AG10803 (cell line): ENCODE measurements around the gene PALD1.

Experiments
- DNase-seq: peaks from one replicate; pipeline ENCODE4 v3.0.0; 2010; ENCODE audit warnings: low read depth
- H3K4me3 ChIP-seq: 2 replicates; pipeline ENCODE4 v1.5.1; 2011; ENCODE audit warnings: mild to moderate bottlenecking, low read length, control low read depth
- TF ChIP-seq, protein P1 (sequence below): conservative IDR thresholded peaks from 2 replicates; pipeline ENCODE4 v1.5.1; 2011; ENCODE audit warnings: mild to moderate bottlenecking, low read length, control low read depth, inconsistent platforms

Gene PALD1

DNA sequence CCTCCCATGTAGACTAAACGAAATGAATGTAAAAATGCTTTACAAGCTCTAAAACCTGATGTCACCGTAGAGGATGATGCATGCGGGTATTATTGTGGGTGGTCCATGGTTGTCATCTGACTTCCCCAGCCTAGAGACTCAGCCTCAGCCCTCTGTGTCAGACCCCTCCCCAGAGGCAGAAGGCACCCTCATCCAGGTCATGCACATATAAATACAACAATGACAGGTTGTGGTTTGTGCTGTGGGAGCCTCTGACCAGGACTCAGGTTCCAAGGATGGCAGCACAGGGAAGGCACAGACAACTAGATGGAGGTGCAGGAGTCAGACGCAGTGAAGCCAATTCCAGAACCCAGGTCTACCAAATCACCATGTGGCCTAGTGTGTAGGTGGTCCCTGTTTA, 33.8 kb upstream of the PALD1 start:
- TF ChIP-seq, protein P1, sequence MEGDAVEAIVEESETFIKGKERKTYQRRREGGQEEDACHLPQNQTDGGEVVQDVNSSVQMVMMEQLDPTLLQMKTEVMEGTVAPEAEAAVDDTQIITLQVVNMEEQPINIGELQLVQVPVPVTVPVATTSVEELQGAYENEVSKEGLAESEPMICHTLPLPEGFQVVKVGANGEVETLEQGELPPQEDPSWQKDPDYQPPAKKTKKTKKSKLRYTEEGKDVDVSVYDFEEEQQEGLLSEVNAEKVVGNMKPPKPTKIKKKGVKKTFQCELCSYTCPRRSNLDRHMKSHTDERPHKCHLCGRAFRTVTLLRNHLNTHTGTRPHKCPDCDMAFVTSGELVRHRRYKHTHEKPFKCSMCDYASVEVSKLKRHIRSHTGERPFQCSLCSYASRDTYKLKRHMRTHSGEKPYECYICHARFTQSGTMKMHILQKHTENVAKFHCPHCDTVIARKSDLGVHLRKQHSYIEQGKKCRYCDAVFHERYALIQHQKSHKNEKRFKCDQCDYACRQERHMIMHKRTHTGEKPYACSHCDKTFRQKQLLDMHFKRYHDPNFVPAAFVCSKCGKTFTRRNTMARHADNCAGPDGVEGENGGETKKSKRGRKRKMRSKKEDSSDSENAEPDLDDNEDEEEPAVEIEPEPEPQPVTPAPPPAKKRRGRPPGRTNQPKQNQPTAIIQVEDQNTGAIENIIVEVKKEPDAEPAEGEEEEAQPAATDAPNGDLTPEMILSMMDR: no peak
- no peak overlapping the region for H3K4me3 ChIP-seq
- DNase-seq: no peak

DNA sequence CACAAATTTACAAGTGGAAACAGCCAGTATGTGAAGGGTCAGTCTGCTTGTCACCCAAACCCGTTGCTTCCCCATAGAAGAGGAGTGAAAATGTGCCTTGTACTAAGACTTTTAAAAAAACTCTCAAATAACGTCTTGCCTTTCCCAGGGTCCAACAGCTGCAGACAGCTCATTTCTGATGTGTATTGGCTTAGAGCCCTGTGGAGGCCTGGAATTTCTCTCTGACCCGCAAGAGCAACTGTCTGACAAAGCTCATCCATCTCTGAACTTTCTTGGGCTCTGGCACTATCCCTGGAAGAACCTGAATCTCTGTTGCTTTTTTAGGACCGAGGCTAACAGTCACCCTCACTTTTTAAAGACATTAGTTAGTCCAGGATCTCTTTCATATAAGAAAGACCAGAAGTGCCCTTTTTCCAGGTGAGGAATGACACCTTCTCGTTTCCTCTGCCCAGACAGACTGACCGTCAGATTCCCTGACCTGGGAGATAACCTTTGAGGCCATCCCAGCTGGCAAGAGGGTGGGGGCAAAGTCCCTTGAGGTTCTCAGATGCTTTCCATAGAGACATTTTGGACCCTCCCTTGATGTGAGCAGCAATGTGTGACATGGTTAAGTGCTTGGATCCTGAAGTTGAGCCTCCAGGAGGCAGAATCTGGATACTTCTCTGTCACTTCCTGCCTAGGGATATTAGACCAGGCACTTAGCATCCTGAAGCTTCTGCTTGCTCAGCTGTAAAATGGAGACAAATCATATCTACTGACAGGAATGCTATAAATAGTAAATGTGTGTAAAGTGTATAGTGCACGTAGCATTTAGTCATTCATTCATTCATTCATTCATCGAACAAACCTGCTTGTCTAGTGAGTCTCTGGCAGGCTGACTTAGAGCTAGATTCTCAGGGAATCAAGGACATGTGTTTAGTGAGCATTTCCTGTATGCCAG, 32.6 kb upstream of the PALD1 start:
- peak; percentile 62 for DNase-seq
- TF ChIP-seq, protein P1: no peak
- no peak overlapping the region for H3K4me3 ChIP-seq

DNA sequence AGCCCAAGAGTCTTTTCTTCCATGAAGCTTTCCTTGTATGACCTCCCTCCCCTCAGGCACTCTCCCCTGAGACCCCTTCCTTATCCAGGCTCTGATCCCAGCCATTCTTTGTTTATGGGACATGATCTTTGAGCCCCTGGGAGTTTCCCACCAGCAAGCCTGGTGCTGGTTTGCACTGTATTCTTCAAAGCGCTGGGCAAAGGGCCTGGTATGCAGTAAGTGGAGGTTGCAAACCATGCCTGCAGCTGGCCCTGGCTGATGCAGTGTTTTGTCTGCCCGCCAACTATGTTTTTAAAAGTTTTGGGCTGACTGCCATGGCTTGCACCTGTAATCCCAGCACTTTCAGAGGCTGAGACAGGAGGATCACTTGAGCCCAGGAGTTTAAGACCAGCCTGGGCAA, 30.3 kb upstream of the PALD1 start:
- TF ChIP-seq, protein P1: no peak
- H3K4me3 ChIP-seq: no peak overlapping the region
- DNase-seq: no peak

DNA sequence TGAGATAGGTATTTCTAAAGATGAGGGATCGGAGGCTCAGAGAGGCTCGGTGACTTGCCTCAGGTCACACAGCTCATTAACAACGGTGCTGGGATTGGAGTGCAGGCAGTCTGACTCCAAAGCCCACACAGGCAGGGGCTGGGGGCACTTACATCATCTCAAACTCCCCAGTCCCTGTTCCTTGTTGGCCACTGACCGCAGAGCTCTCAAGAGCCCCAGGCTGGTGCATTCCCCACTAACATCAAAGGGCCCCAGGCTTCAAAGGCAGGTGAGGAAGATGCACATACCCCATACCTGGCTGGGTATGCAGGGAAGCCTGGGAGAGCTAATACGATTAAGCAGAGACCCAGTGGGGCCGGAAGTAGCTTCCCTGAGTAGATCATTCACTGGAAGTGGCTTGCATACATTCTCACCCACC, 23.3 kb upstream of the PALD1 start:
- no peak overlapping the region for H3K4me3 ChIP-seq
- DNase-seq: no peak
- TF ChIP-seq, protein P1: no peak

DNA sequence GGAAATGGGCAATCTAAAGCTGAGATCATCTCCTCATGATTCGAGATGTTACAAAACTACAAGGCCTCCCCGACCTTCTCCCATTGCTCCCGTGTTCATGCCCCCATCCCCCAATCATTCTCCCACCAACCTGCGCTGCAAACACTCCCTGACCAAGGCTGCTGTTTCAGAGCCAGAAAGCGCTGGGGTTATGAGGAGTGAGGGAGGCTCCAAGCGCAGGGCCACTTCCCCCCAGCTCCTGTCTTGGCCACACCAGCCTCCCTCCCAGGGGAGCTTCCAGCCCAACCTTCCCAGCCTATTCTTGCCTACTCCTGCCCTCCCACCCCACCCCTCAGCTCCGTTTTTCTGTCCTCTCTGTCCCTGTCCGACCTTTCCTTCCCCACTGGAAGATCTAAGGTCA, 22.4 kb upstream of the PALD1 start:
- DNase-seq: no peak
- no peak overlapping the region for H3K4me3 ChIP-seq
- TF ChIP-seq, protein P1: no peak

DNA sequence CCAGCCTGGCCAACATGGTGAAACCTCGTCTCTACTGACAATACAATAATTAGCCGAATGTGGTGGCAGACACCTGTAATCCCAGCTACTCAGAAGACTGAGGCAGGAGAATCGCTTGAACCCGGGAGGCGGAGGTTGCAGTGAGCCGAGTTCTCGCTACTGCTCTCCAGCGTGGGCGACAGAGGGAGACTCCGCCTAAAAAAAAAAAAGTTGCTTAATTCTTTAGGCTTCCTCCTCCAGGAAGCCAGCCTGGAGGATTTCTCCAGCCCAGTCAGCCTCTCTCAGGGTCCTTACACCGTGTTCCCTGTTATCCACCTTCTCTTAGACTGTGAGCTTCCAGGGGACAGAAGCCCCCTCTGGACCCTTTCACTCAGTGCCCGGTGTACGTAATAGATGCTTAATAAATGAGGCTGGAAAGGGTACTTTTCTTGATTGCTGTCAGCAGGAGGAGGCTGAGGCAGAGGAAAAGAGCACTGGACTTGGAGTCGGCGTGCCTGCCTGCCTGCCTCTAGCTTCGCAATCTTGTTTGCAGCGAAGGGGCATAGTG, 20.7 kb upstream of the PALD1 start:
- H3K4me3 ChIP-seq: no peak overlapping the region
- no peak for DNase-seq
- TF ChIP-seq, protein P1: no peak
